GM23338 (cell line): ENCODE data around the gene EPG5. TPM values are rescaled to one million over a fixed set of nuclear protein-coding genes. Genes with fewer than 3 reads are reported as not detected.

Experiments
- ATAC-seq: fragments of 200-7000 bp; cut with Tn5 transposase; 3 replicates; pipeline ENCODE4 v1.9.1; 2020
- DNase-seq: peaks from one replicate; pipeline ENCODE4 v3.0.0-alpha.2; 2015; ENCODE audit warnings: low spot score
- H2AFZ ChIP-seq: fragments of 200-600 bp; sonication (generic); 2 replicates; pipeline ENCODE4 v1.8.0; 2016; ENCODE audit warnings: antibody characterized with exemption, mild to moderate bottlenecking, moderate library complexity
- H3F3A ChIP-seq: fragments of 200-600 bp; sonication (generic); replicated peaks from 2 replicates; pipeline ENCODE4 v1.8.0; 2017; ENCODE audit warnings: antibody characterized with exemption, mixed run types, low read depth
- H3K27ac ChIP-seq: fragments of 200-600 bp; sonication (generic); 2 replicates; pipeline ENCODE4 v1.6.1; 2016; ENCODE audit warnings: low read depth
- H3K27me3 ChIP-seq: fragments of 200-600 bp; sonication (generic); 2 replicates; pipeline ENCODE4 v1.8.0; 2016; ENCODE audit warnings: mild to moderate bottlenecking, mixed run types, moderate library complexity; ENCODE audit not compliant: insufficient read depth
- H3K36me3 ChIP-seq: fragments of 200-600 bp; sonication (generic); 2 replicates; pipeline ENCODE4 v1.8.0; 2016; ENCODE audit warnings: mild to moderate bottlenecking; ENCODE audit not compliant: insufficient read depth
- H3K4me1 ChIP-seq: fragments of 200-600 bp; sonication (generic); 2 replicates; pipeline ENCODE4 v1.8.0; 2016; ENCODE audit warnings: mild to moderate bottlenecking, moderate library complexity; ENCODE audit not compliant: insufficient read depth
- H3K4me2 ChIP-seq: fragments of 200-600 bp; sonication (generic); 2 replicates; pipeline ENCODE4 v1.7.1; 2017; ENCODE audit warnings: mixed run types
- H3K4me3 ChIP-seq: fragments of 200-600 bp; sonication (generic); 2 replicates; pipeline ENCODE4 v1.6.1; 2016; ENCODE audit warnings: mixed run types
- H3K79me2 ChIP-seq: fragments of 200-600 bp; sonication (generic); replicated peaks from 2 replicates; pipeline ENCODE4 v1.8.0; 2017; ENCODE audit warnings: mild to moderate bottlenecking; ENCODE audit not compliant: insufficient read depth
- H3K9me2 ChIP-seq: fragments of 200-600 bp; sonication (generic); 2 replicates; pipeline ENCODE4 v1.8.0; 2017; ENCODE audit not compliant: insufficient read depth
- H4K20me1 ChIP-seq: fragments of 200-600 bp; sonication (generic); replicated peaks from 2 replicates; pipeline ENCODE4 v1.8.0; 2017; ENCODE audit warnings: mild to moderate bottlenecking; ENCODE audit not compliant: insufficient read depth
- H3K27ac Mint-ChIP-seq: 2 replicates; pipeline ENCODE4 v1.8.0; 2020; ENCODE audit warnings: inconsistent platforms, mild to moderate bottlenecking, moderate library complexity, mixed read lengths
- H3K27me3 Mint-ChIP-seq: 3 replicates; pipeline ENCODE4 v1.8.0; 2022; ENCODE audit warnings: low read depth, mild to moderate bottlenecking, moderate library complexity, mixed read lengths, inconsistent platforms; ENCODE audit not compliant: insufficient read depth, poor library complexity
- H3K36me3 Mint-ChIP-seq: 3 replicates; pipeline ENCODE4 v1.8.0; 2021; ENCODE audit warnings: low read depth, mild to moderate bottlenecking, inconsistent platforms, moderate library complexity, mixed read lengths
- H3K4me1 Mint-ChIP-seq: 3 replicates; pipeline ENCODE4 v1.8.0; 2020; ENCODE audit warnings: mild to moderate bottlenecking, inconsistent platforms, mixed read lengths
- H3K4me3 Mint-ChIP-seq: 3 replicates; pipeline ENCODE4 v1.8.0; 2021; ENCODE audit warnings: moderate library complexity, mild to moderate bottlenecking, inconsistent platforms, mixed read lengths
- H3K9me3 Mint-ChIP-seq: 3 replicates; pipeline ENCODE4 v1.8.0; 2020; ENCODE audit warnings: moderate library complexity, mild to moderate bottlenecking, inconsistent platforms, mixed read lengths
- CREB1 ChIP-seq: fragments of 250-450 bp; sonication (Bioruptor Pico); IDR thresholded peaks from 2 replicates; pipeline ENCODE4 v1.5.0; 2020; ENCODE audit warnings: low read depth, mild to moderate bottlenecking, moderate library complexity
- CTCF ChIP-seq, 2 experiments: fragments of 200-600 bp in 1 of 2; sonication (generic) in 1 of 2; conservative IDR thresholded peaks; 2 replicates each; pipeline versions ENCODE4 v1.5.1 to v1.6.1; 2016 to 2017; ENCODE audit warnings: antibody characterized with exemption in 2 of 2, low read depth in 2 of 2, mild to moderate bottlenecking in 2 of 2, moderate library complexity in 1 of 2
- ETS1 ChIP-seq: IDR thresholded peaks from 2 replicates; pipeline ENCODE4 v1.6.1; 2016; ENCODE audit warnings: antibody characterized with exemption
- EZH2 ChIP-seq: fragments of 200-600 bp; sonication (generic); IDR thresholded peaks from one replicate; pipeline ENCODE4 v1.8.0; 2017; ENCODE audit warnings: antibody characterized with exemption, mild to moderate bottlenecking, low read depth; ENCODE audit not compliant: unreplicated experiment
- EZH2phosphoT487 ChIP-seq: fragments of 200-600 bp; sonication (generic); IDR thresholded peaks from one replicate; pipeline ENCODE4 v1.8.1; 2018; ENCODE audit warnings: antibody characterized with exemption; ENCODE audit not compliant: unreplicated experiment
- JUNB ChIP-seq: IDR thresholded peaks from one replicate; pipeline ENCODE4 v1.6.1; 2016; ENCODE audit warnings: antibody characterized with exemption; ENCODE audit not compliant: unreplicated experiment
- NANOG ChIP-seq: IDR thresholded peaks from 2 replicates; pipeline ENCODE4 v1.6.1; 2016; ENCODE audit warnings: antibody characterized with exemption, borderline replicate concordance
- POLR2AphosphoS5 ChIP-seq: IDR thresholded peaks from 2 replicates; pipeline ENCODE4 v1.6.1; 2016; ENCODE audit warnings: antibody characterized with exemption, low read depth
- STAT1 ChIP-seq: IDR thresholded peaks from one replicate; pipeline ENCODE4 v1.6.1; 2016; ENCODE audit warnings: antibody characterized with exemption; ENCODE audit not compliant: unreplicated experiment
- ZNF114 ChIP-seq: fragments of 250-450 bp; sonication (Bioruptor Pico); IDR thresholded peaks from 2 replicates; pipeline ENCODE4 v1.5.0; 2020; ENCODE audit warnings: mild to moderate bottlenecking, moderate library complexity
- ZNF331 ChIP-seq: fragments of 250-450 bp; sonication (Bioruptor Pico); IDR thresholded peaks from 2 replicates; pipeline ENCODE4 v1.5.0; 2020; ENCODE audit warnings: low read depth, mild to moderate bottlenecking, moderate library complexity
- polyA plus RNA-seq: library from polyadenylated mRNA; unstranded; fragments of >200 nt; fragmentation: Nextera tagmentation; extraction: Ambion mirVana; gene quantifications from 2 replicates; pipeline ENCODE4 v1.2.1, GENCODE V29; 2016
- total RNA-seq: library from RNA; depleted of rRNA; stranded (reverse); fragments of >200 nt; shearing (Covaris generic); gene quantifications from 2 replicates; pipeline ENCODE4 v1.2.3, GENCODE V29; 2014
- TF ChIP-seq, protein P1 (sequence below): fragments of 250-450 bp; sonication (Bioruptor Pico); IDR thresholded peaks from 2 replicates; pipeline ENCODE4 v1.5.0; 2020; ENCODE audit warnings: mild to moderate bottlenecking, moderate library complexity
- TF ChIP-seq, protein P2 (sequence below): IDR thresholded peaks from one replicate; pipeline ENCODE4 v1.6.1; 2018; ENCODE audit warnings: antibody characterized with exemption; ENCODE audit not compliant: unreplicated experiment

Gene EPG5
- total and polyA plus RNA-seq, 2 experiments from 2014 or later: 4.1 to 29.2 TPM

DNA sequence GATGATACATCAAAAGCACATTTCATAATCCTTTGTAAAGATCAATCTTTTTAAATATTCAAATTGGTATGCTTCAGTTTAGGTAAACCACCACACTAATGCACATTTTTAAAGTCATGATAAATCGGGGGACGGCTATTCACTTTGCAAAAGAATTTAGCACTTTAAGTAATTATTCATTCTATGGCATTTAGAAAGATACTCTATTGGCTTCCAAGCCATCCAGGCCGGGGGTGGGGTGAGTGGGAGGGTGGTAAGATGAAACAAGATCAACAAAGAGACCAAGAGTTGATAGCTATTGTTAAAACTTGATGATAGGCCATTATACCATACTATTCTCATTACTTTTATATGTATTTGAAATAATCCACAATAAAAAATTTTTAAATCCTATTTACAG, 41.0 kb downstream of the EPG5 start:
- no peaks in the 10 kb centered on the region for H3F3A ChIP-seq
- no peaks in the 10 kb centered on the region for H3K4me1 ChIP-seq
- TF ChIP-seq ZNF331 (CRISPR knock-in tag) (no peak), CTCF (conservative IDR thresholded peaks at IDR 0.05; ENCODE audit: low read depth in 2 of 2) (no peak), EZH2phosphoT487 (no peak), ETS1 (no peak), ZNF114 (CRISPR knock-in tag) (no peak), JUNB (no peak), CREB1 (CRISPR knock-in tag) (no peak), EZH2 (no peak), STAT1 (no peak), POLR2AphosphoS5 (no peak), NANOG (no peak)
- TF ChIP-seq, protein P1, sequence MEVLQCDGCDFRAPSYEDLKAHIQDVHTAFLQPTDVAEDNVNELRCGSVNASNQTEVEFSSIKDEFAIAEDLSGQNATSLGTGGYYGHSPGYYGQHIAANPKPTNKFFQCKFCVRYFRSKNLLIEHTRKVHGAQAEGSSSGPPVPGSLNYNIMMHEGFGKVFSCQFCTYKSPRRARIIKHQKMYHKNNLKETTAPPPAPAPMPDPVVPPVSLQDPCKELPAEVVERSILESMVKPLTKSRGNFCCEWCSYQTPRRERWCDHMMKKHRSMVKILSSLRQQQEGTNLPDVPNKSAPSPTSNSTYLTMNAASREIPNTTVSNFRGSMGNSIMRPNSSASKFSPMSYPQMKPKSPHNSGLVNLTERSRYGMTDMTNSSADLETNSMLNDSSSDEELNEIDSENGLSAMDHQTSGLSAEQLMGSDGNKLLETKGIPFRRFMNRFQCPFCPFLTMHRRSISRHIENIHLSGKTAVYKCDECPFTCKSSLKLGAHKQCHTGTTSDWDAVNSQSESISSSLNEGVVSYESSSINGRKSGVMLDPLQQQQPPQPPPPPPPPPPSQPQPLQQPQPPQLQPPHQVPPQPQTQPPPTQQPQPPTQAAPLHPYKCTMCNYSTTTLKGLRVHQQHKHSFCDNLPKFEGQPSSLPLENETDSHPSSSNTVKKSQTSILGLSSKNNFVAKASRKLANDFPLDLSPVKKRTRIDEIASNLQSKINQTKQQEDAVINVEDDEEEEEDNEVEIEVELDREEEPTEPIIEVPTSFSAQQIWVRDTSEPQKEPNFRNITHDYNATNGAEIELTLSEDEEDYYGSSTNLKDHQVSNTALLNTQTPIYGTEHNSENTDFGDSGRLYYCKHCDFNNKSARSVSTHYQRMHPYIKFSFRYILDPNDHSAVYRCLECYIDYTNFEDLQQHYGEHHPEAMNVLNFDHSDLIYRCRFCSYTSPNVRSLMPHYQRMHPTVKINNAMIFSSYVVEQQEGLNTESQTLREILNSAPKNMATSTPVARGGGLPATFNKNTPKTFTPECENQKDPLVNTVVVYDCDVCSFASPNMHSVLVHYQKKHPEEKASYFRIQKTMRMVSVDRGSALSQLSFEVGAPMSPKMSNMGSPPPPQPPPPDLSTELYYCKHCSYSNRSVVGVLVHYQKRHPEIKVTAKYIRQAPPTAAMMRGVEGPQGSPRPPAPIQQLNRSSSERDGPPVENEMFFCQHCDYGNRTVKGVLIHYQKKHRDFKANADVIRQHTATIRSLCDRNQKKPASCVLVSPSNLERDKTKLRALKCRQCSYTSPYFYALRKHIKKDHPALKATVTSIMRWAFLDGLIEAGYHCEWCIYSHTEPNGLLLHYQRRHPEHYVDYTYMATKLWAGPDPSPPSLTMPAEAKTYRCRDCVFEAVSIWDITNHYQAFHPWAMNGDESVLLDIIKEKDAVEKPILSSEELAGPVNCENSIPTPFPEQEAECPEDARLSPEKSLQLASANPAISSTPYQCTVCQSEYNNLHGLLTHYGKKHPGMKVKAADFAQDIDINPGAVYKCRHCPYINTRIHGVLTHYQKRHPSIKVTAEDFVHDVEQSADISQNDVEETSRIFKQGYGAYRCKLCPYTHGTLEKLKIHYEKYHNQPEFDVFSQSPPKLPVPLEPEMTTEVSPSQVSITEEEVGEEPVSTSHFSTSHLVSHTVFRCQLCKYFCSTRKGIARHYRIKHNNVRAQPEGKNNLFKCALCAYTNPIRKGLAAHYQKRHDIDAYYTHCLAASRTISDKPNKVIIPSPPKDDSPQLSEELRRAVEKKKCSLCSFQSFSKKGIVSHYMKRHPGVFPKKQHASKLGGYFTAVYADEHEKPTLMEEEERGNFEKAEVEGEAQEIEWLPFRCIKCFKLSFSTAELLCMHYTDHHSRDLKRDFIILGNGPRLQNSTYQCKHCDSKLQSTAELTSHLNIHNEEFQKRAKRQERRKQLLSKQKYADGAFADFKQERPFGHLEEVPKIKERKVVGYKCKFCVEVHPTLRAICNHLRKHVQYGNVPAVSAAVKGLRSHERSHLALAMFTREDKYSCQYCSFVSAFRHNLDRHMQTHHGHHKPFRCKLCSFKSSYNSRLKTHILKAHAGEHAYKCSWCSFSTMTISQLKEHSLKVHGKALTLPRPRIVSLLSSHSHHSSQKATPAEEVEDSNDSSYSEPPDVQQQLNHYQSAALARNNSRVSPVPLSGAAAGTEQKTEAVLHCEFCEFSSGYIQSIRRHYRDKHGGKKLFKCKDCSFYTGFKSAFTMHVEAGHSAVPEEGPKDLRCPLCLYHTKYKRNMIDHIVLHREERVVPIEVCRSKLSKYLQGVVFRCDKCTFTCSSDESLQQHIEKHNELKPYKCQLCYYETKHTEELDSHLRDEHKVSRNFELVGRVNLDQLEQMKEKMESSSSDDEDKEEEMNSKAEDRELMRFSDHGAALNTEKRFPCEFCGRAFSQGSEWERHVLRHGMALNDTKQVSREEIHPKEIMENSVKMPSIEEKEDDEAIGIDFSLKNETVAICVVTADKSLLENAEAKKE (CRISPR knock-in tag): no peak
- TF ChIP-seq, protein P2, sequence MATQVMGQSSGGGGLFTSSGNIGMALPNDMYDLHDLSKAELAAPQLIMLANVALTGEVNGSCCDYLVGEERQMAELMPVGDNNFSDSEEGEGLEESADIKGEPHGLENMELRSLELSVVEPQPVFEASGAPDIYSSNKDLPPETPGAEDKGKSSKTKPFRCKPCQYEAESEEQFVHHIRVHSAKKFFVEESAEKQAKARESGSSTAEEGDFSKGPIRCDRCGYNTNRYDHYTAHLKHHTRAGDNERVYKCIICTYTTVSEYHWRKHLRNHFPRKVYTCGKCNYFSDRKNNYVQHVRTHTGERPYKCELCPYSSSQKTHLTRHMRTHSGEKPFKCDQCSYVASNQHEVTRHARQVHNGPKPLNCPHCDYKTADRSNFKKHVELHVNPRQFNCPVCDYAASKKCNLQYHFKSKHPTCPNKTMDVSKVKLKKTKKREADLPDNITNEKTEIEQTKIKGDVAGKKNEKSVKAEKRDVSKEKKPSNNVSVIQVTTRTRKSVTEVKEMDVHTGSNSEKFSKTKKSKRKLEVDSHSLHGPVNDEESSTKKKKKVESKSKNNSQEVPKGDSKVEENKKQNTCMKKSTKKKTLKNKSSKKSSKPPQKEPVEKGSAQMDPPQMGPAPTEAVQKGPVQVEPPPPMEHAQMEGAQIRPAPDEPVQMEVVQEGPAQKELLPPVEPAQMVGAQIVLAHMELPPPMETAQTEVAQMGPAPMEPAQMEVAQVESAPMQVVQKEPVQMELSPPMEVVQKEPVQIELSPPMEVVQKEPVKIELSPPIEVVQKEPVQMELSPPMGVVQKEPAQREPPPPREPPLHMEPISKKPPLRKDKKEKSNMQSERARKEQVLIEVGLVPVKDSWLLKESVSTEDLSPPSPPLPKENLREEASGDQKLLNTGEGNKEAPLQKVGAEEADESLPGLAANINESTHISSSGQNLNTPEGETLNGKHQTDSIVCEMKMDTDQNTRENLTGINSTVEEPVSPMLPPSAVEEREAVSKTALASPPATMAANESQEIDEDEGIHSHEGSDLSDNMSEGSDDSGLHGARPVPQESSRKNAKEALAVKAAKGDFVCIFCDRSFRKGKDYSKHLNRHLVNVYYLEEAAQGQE: no peak
- H3K79me2 ChIP-seq: no peaks in the 10 kb centered on the region
- H3K27ac Mint-ChIP-seq: no peak overlapping the region
- no peaks in the 10 kb centered on the region for H3K9me2 ChIP-seq
- no peak overlapping the region for H2AFZ ChIP-seq
- H3K4me2 ChIP-seq: no peak overlapping the region
- ATAC-seq: no peak
- DNase-seq: no peak
- no peaks in the 10 kb centered on the region for H3K27me3 Mint-ChIP-seq
- H3K9me3 Mint-ChIP-seq: no peaks in the 10 kb centered on the region
- H3K4me3 Mint-ChIP-seq: no peak overlapping the region
- H3K36me3 Mint-ChIP-seq: peaks cover 28% of the 10 kb centered on the region; the same call in 2 of the 3 replicates
- H3K27me3 ChIP-seq: no peaks in the 10 kb centered on the region
- H4K20me1 ChIP-seq: no peaks in the 10 kb centered on the region
- H3K27ac ChIP-seq: no peak overlapping the region
- no peaks in the 10 kb centered on the region for H3K4me1 Mint-ChIP-seq
- H3K36me3 ChIP-seq: peaks cover 10% of the 10 kb centered on the region; the same call in 1 of the 2 replicates
- H3K4me3 ChIP-seq: no peak overlapping the region
